ENCODE results near the gene CARMIL1.

Gene CARMIL1

GRCh38 chr6:25404091-25404490, 124.9 kb downstream of the CARMIL1 start:
- DNase-seq (ENCODE audit: low read depth in 2 of 3, low spot score in 2 of 3), result no peak

DNA sequence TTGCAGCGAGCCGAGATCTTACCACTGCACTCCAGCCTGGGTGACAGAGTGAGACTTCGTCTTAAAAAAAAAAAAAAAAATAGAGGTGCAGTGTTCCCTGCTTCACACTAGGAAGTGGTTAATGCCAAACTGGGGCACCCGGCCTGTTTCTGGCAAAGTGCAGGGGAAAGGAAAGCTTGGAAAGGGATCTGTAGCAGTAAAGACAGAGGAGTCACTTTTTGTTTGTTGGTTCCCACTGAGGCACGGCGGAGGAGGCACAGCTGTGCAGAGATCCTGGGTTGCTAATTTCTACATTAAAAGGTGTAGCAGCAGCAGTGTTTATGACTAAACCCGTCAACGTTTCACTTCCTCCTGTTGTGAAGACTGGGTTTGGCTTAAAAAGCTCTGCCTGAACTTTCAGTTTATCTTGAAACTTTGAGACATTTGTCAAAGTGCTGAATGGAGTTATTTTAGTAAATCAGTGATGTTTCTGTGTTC, 125.6 kb downstream of the CARMIL1 start:
- peak; percentile 4 to 14 (median 9) for DNase-seq (ENCODE audit: low read depth in 2 of 3, low spot score in 2 of 3)

- no peak for DNase-seq (ENCODE audit: low read depth in 2 of 3, low spot score in 2 of 3)
Measured at GRCh38 chr6:25405442-25405841, 126.3 kb downstream of the CARMIL1 start.

- DNase-seq (ENCODE audit: low read depth in 2 of 3, low spot score in 2 of 3), result no peak
Measured at GRCh38 chr6:25407431-25407830, 128.3 kb downstream of the CARMIL1 start.

DNA sequence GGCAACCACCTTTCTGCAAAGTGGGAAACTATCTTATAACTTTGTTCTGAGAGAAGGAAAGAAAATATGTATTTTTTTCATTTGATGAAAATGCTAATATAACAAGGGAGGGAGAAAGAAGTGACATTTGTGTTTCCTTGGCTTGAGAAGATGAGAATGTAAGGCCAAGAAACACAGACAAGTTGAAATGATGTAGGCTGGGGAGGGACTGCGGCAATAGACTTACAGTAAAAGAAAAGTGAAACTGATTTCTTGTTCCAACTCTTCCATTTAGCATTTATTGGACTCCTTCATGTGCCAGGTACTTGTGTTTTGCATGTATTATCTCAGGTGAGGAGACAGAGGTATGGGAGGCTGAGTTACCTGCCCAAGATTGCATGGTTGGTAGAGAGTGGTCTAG, 130.9 kb downstream of the CARMIL1 start:
- DNase-seq (ENCODE audit: low read depth in 2 of 3, low spot score in 2 of 3), result no peak

GRCh38 chr6:25411316-25411950, 132.3 kb downstream of the CARMIL1 start:
- DNase-seq (ENCODE audit: low read depth in 2 of 3, low spot score in 2 of 3), result no peak

DNA sequence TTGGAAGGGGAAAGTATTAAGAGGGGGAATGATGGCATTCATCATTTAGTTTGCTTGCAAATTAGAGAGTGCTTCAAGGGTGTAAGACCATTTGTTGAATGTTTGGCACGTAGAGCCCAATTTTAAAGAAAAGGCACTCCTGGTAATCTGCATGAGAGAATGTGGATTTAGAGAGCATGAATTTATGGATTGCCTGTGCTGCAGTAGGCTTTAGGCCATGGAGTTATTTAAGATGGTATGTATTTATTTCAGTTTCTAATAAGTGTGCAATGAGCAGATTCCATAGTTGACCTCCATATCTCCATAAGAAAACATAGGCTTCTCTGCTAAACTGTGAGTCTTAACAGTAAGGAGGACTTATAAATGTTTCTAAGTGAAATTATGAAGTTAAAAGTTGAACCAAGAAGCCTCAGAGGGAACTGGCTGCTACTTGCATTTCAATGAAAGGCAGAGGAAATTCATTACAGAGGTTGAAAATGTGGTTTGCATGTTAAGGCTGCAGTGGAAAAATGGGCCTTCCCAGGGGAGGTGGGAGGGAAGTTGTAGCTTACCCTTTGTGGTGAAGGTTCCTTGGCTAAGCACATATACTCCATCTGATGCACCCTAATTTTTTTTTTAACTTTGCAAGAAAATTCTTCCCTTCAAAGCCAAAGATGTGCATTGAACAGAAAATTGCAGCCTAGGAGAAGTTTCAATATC, 134.2 kb downstream of the CARMIL1 start:
- no peak for DNase-seq (ENCODE audit: low read depth in 2 of 3, low spot score in 2 of 3)

DNA sequence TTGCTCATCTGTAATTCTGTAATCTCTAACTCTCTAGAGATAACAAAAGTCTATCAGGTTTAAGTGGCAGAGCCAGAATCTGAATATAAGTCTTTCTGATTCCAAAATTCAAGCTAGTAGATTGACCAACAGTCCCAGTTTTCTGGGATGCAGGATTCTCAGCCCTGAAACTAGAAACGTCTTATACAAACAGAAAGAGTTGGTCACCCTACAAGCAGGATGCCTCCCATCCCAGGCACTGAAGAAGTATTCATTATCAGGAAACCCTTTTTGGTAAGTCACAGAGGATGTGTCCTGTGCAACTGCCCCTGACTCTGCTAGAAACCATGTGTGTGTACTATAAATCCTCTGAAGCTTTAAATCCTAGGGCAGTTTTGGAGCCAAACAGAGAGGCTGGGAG, 135.0 kb downstream of the CARMIL1 start:
- no peak for DNase-seq (ENCODE audit: low read depth in 2 of 3, low spot score in 2 of 3)

- no peak for DNase-seq (ENCODE audit: low read depth in 2 of 3, low spot score in 2 of 3)
Measured at GRCh38 chr6:25414755-25415154, 135.6 kb downstream of the CARMIL1 start.

DNA sequence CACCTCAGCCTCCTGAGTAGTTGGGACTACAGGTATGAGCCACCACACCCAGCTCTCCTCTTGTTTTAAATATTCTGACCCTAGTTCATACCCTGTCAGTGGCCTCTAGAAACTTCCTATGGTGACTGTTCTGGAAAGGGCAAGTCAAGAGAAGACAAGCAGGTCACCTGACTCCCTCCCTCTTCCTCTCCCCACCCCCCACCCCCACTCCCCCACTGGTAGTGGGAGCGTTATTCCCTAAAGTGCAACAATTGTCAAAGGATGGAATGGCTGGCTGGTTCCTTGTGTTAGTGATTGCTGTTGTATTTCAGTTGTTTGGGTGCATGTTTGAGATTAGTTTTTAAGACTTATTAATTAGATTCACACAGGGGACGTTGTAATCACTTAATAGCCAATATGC, 136.1 kb downstream of the CARMIL1 start:
- no peak for DNase-seq (ENCODE audit: low read depth in 2 of 3, low spot score in 2 of 3)

DNA sequence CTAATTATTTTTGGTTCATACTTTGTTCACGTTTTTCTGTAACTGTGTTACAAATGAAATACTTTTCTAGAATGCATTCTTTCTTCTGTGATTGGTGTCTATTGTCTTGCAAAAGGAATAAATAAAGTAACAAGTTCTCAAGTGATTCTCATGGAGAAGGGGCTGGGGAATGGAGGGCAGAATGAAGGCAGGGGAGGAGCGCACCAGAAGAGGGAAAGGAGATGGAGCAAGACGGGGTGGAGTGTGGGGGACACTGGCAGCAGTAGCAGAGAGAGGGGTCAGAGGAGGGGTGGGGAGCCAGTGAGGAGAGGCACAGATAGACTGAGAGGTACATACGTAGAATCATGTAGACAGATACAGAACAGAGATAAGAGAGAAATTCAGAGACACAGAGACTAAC, 136.5 kb downstream of the CARMIL1 start:
- no peak for DNase-seq (ENCODE audit: low read depth in 2 of 3, low spot score in 2 of 3)

GRCh38 chr6:25417046-25417605, 138.0 kb downstream of the CARMIL1 start:
- no peak for DNase-seq (ENCODE audit: low read depth in 2 of 3, low spot score in 2 of 3)

GRCh38 chr6:25418454-25419052, 139.4 kb downstream of the CARMIL1 start:
- DNase-seq (ENCODE audit: low read depth in 2 of 3, low spot score in 2 of 3), result no peak

GRCh38 chr6:25419879-25420278, 140.7 kb downstream of the CARMIL1 start:
- DNase-seq (ENCODE audit: low read depth in 2 of 3, low spot score in 2 of 3), result no peak

GRCh38 chr6:25423358-25423757, 144.2 kb downstream of the CARMIL1 start:
- no peak for DNase-seq (ENCODE audit: low read depth in 2 of 3, low spot score in 2 of 3)

GRCh38 chr6:25424303-25424702, 145.1 kb downstream of the CARMIL1 start:
- no peak for DNase-seq (ENCODE audit: low read depth in 2 of 3, low spot score in 2 of 3)

GRCh38 chr6:25427549-25427948, 148.4 kb downstream of the CARMIL1 start:
- no peak for DNase-seq (ENCODE audit: low read depth in 2 of 3, low spot score in 2 of 3)

DNA sequence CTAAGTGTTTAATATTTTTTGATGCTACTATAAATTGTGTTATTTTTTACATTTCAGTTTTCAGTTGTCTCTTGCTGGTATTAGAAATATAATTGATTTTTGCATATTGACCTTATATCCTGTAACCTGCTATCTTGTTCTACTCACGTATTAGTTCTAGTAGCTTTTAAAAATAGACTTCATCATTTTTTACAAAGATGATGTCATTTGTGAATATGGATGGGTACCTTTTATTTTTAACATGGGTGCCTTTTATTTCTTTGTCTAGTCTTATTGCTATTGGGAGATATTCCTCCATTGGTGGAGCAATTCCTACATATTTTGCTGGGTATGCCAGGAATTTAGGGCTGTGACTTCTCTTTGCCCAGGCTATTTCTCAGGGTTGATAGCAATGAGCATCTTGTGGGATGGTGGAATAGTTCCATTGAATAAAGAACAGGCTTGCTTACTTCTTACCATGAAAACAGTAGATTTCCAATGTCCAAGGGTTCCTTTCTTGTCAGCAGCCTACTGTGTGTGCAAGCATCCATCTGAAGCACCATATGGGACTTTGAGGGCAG, 149.7 kb downstream of the CARMIL1 start:
- no peak for DNase-seq (ENCODE audit: low read depth in 2 of 3, low spot score in 2 of 3)

DNA sequence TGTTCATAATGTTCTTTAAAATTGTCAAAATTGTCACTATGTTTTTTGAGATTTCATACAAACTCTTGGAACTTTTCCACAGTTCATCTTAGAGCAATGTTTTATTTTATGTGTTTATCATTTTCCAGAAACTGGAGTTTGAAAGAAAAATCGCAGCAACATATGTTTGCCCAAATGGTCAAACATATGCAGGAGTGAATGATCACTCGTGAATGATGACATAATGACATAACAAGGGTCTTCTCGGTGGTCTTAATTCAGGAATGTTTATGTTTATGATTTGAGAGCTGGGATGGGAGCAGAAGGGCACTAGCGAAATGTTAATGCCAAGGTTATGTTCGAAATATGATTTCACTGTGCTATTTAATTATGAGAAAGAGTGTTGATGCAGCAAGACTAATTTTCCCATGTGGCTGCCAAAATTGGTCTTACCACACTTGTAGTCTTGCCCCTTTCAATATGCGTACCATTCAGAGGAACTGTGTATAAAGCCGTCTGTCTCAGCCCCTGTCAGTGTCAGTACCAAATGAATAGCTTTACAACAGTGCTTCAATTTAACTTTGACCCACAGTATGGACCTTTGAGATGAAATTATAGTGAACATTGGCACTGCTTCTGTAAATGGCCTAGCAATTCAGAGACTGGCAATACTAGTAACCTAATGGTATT, 152.3 kb downstream of the CARMIL1 start:
- DNase-seq (ENCODE audit: low read depth in 2 of 3, low spot score in 2 of 3), result no peak

DNA sequence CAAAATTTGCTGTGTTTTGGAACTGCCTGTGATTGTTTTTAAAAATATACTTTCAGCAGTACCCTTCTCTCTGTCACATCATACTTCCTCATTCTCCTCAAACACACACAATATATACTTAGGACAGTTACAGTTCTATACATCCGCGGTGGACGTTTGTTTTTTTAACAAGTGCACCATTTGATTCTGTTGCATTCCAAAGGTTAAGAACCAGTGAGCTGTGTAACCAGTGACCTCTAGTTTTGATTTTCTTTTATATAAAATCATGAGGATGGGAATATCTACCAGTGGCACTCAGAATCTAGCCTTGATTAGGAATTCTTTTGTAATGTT, 152.8 kb downstream of the CARMIL1 start:
- no peak for DNase-seq (ENCODE audit: low read depth in 2 of 3, low spot score in 2 of 3)

- no peak for DNase-seq (ENCODE audit: low read depth in 2 of 3, low spot score in 2 of 3)
Measured at GRCh38 chr6:25434921-25435320, 155.7 kb downstream of the CARMIL1 start.

All from activated CD8-positive, alpha-beta memory T cell treated with anti-CD3 and anti-CD28 coated beads for 48 hours (primary cell).